ENCODE measurements around the gene ARIH2.

ARIH2 gene

GRCh38 chr3:49021813-49022687 lies 103.4 kb downstream of the ARIH2 start, which contains the start of gene NDUFAF3:
TSS of gene NDUFAF3 (plus strand) at chr3:49022121. CDS start at chr3:49022145, 24 bp downstream.
- peak; percentile 70 for DNase-seq

DNA sequence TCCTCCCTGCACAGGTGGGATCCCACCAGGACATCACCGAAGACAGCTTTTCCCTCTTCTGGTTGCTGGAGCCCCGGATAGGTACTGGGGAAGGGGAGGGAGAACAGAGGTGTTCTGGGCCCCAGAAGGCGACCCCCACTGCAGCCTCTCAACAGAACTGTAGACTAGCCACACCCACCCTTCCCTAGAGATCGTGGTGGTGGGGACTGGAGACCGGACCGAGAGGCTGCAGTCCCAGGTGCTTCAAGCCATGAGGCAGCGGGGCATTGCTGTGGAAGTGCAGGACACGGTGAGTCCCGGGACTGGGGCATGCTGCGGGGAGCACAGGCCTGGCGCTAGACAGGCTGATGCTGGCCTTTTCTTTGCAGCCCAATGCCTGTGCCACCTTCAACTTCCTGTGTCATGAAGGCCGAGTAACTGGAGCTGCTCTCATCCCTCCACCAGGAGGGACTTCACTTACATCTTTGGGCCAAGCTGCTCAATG lies 104.1 kb downstream of the ARIH2 start:
- no peak for DNase-seq

GRCh38 chr3:49023775-49024174 lies 105.1 kb downstream of the ARIH2 start:
- DNase-seq, result no peak

DNA sequence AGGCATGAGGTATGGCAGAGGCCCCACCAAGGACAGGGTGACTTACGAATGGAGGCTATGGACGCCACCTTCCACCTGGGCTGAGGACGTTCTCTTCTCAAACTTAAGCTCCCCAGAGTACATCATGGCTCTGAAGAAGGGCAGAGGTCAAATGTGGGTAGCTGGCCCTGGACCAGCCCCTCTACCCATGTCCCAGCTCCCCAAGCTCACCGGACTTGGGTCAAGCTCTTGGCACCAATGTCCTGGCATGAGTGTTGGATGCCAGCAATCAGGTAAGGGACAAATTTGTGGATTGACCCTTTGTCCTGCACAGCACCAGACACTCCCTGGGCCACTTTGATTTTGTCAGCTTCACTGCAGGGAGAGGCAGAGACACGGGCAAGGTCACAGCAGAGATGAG lies 105.8 kb downstream of the ARIH2 start:
- DNase-seq, result no peak

DNA sequence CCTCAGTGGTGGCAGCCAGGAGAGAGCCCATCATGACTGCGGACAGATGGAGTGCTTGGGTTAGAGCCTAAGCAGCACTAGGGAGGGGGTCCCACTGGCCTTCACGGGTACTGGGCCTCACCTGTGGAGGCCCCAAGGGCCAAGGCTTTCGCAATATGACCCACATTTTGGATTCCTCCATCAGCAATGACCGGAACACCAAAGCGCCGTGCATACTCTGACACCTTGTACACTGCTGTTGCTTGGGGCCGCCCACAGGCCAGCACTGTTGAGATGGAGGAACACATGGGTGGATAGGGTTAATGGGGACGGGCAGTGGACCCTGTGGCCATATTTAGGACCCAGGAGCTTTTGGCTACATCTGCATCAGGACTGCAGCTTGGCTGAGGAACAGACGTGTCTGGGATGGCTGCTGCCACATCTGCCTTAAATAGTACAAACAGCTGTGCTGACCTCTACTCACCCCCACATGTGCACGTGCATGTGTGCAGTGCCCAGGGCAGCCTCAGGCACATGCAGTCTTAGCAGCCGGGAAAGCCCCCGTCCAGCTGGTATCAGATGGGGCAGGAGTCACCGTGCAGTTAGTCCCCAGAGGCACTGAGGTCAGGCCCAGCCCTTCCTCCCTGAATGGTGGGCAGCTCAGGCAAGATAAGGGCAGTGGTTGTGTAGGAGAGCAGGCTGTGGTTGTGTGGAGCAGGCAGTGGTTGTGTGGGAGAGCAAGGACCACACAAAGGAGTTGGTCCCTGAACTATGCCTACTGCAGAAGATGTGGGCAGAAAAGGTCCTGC lies 106.6 kb downstream of the ARIH2 start:
- DNase-seq, result no peak

GRCh38 chr3:49025793-49026520 lies 107.3 kb downstream of the ARIH2 start:
- no peak for DNase-seq

DNA sequence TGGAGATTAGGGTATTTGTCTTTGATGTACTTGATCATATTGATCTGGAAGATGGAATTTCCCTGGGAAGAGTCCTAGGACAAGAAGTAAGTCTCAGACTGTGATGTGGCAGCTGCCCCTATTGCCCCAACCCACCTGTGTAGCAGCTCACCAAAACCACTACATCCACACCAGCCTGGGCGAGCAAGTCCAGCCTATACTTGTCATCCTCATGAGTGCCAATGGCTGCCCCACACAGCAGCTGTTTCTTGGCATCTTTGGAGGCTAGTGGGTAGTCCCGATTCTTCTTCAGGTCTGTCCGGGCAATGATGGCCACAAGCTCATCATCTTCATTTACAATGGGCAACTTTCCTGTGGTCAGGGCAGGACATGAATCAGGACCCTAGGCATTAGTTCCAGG lies 107.9 kb downstream of the ARIH2 start:
- no peak for DNase-seq

DNA sequence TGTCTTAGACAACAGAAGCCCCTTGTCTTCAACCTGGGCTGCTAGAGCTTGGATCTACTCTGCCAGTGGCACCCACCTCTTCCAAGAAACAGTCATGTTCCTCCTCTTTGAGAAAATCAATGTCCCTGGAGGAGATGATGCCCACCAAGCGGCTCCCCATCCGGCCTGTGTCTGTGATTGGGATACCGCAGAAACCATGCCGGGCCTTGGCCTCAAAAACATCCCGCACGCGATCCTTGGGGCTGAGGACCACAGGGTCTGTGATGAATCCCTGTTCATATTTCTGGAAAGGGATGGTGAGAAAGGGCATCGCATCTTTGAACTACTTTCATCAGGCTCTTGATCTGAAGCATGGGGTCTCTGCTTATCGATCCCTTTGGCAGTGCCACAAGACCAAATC lies 109.0 kb downstream of the ARIH2 start:
- no peak for DNase-seq

- DNase-seq, result no peak
Observed at GRCh38 chr3:49028298-49028672, 109.6 kb downstream of the ARIH2 start.

DNA sequence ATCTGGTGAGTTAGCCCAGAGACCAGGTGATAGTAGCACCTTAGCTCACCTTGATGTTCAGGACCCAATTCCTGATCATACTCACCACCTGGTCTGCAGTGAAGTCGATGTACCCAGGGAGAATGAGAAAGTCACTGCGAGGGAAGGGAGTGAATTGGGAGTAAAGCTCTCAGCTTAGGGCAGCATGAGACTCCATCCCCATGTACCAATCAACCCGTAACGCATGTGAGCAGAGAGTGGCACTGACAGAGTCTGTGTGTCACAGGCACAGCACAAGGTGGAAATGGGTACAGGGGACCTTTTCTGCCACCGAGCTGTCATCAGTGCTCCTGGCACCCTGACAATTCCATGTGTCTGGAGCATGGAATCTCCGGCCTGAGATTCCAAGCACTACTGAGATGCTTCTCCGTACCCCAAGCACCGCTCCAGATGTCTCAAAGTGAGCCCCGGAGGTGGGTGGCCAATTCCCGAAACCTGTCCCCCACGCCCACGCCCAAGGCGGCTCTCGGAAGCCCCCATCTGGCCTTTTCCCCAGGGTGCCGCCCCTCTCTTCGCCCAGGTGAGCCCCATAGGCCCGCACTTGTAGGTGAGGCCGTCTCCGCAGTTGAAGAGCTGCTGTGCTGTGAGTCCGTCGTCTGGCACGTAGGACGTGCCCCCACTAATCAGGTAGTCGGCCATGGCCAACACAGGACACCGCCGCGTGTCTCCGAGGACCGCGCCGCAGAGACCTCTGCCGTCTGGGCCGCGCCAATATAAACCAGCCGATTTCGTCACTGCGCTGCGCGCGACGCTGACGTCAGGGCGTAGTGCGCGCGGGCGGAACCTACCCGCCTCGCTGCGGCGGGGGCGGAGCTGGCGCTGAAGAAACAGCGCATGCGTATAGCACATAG lies 110.3 kb downstream of the ARIH2 start, which contains the start of gene IMPDH2:
Gene IMPDH2 (minus strand): TSS at position 726 of the 890 bp plus-strand sequence. CDS start 48 bp downstream, at position 678.
- peak; percentile 36 for DNase-seq

DNA sequence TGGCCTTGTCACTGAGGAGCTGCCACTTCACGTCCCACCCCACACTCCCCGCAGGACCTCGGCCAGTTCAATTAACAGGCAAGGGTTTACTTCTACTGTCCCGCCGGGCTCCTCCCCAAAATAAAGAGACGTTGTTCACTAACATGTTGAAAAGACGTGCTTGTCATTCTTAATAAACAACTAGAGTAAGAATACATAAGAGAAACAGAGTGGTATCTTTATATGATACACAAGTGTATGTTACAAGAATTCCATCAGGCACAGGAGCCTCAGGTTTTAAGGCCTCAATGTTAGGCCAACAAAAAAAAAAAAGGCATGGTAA lies 110.9 kb downstream of the ARIH2 start:
- DNase-seq, result no peak

GRCh38 chr3:49030321-49030720 lies 111.7 kb downstream of the ARIH2 start:
- DNase-seq, result no peak

DNA sequence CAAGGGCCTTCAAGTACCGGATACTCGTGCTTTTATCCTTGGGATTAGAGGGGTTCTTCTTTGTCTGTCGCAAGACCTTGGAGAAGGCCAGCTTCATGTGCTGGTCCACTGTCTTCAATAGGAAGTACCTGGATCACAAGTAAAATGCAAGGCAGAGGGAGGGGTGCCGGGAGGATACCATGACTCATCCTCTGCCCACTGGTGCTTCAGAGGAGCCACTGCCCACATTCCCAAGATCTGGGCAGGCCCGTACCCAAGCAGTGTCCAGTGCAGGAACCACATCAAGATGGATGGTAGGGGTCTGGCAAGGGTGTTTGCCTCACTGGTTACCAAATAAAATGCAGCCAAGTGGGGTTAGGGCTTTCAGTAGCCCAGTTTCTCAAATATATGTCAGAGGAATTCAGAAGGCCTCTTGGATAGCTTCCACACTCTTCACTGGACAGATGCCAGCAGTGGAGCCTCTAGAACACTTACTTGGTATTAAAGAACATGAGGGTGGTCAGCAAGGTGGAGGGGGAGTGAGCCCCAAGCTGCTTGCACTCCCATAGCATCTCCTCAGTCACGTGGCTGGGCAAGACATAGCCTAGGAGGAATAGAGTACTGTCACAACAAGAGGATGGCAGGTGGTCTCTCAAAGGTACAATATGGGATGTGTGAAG lies 114.1 kb downstream of the ARIH2 start:
- DNase-seq, result no peak

- no peak for DNase-seq
Observed at GRCh38 chr3:49034650-49035049, 116.0 kb downstream of the ARIH2 start.

DNA sequence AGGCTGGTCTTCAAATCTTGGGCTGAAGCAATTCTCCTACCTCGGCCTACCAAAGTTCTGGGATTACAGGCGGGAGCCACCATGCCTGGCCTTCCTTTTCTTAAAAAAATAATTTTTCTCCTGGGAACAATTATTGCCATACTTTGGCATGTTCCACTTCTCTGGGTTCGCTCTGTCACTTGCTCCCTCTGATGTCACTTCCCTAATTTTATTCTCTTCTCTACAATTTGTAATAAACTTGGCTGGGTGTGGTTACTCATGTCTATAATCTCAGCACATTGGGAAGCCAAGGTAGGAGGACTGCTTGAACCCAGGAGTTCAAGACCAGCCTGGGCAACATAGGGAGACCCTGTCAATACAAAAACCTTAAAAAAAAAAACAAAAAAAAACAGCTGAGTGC lies 116.6 kb downstream of the ARIH2 start:
- no peak for DNase-seq

Data from NCI-H2081 treated with DMSO at 0.1 percent for 48 hours (cell line).